HG03342 (cell line): ENCODE measurements around the gene B4GAT1.
"Not testable (repeated sequence)": the region's sequence is repeated elsewhere in the genome, so short reads cannot be mapped to it uniquely, and the experiment has no call there.

ENCODE experiments used
- ATAC-seq: cut with Tn5 transposase; IDR thresholded peaks from one replicate; pipeline ENCODE4 v1.9.1; 2021; ENCODE audit warnings: mild to moderate bottlenecking, moderate library complexity; ENCODE audit not compliant: unreplicated experiment

The B4GAT1 gene

GRCh38 chr11:66326261-66327111, 20.9 kb downstream of the B4GAT1 start:
- no peak for ATAC-seq

GRCh38 chr11:66325263-66325671, 22.2 kb downstream of the B4GAT1 start:
- ATAC-seq: no peak

- ATAC-seq: no peak
These were observed 22.8 kb downstream of the B4GAT1 start for GRCh38 chr11:66324664-66325063.

- no peak for ATAC-seq
These were observed 23.7 kb downstream of the B4GAT1 start for GRCh38 chr11:66323684-66324083.

GRCh38 chr11:66322732-66323427, 24.5 kb downstream of the B4GAT1 start:
- ATAC-seq: no peak

GRCh38 chr11:66321606-66322005, 25.8 kb downstream of the B4GAT1 start:
- no peak for ATAC-seq

- ATAC-seq: not testable (repeated sequence)
These were observed 26.7 kb downstream of the B4GAT1 start for GRCh38 chr11:66320748-66321147.

GRCh38 chr11:66320289-66320688, 27.1 kb downstream of the B4GAT1 start:
- not testable (repeated sequence) for ATAC-seq

GRCh38 chr11:66318600-66318970, 28.8 kb downstream of the B4GAT1 start:
- no peak for ATAC-seq

- no peak for ATAC-seq
These were observed 29.5 kb downstream of the B4GAT1 start for GRCh38 chr11:66317723-66318599.

- ATAC-seq: no peak
These were observed 30.1 kb downstream of the B4GAT1 start for GRCh38 chr11:66317322-66317722.

GRCh38 chr11:66316849-66317251, 30.6 kb downstream of the B4GAT1 start, which contains the start of gene CD248:
Gene CD248, minus strand, starts transcription at chr11:66317044. Its CDS starts 17 bp downstream, at chr11:66317027.
- ATAC-seq: no peak

GRCh38 chr11:66315921-66316811, 31.3 kb downstream of the B4GAT1 start:
- ATAC-seq: no peak

GRCh38 chr11:66315498-66315885, 31.9 kb downstream of the B4GAT1 start:
- ATAC-seq: no peak

GRCh38 chr11:66314561-66315497, 32.6 kb downstream of the B4GAT1 start:
- ATAC-seq: no peak

GRCh38 chr11:66314186-66314501, 33.3 kb downstream of the B4GAT1 start:
- ATAC-seq: no peak

GRCh38 chr11:66313321-66314185, 33.9 kb downstream of the B4GAT1 start:
- no peak for ATAC-seq
